ENCODE data around the gene TMA7. TPM values are rescaled to one million over a fixed set of nuclear protein-coding genes. Genes with fewer than 3 reads are reported as not detected.

The TMA7 gene
- total RNA-seq, 1 donor from 2014 or later: 169 TPM

GRCh38 chr3:48436477-48436787 is 3.6 kb upstream of the TMA7 start:
- no peak overlapping the region for H3K27ac ChIP-seq

GRCh38 chr3:48436855-48437254 is 3.2 kb upstream of the TMA7 start:
- TF ChIP-seq CTCF (IDR thresholded peaks at IDR 0.05): no peak
- DNase-seq (no peak), ATAC-seq (no peak)
- peaks cover 18% of the 10 kb centered on the region for H3K36me3 ChIP-seq
- intact Hi-C loops (cut with DNase I): loop anchor here (5.0 kb wide), 2 partner anchors 35 to 205 kb away; no protein-coding TSS in a partner anchor
- peaks cover 25% of the 10 kb centered on the region for H3K4me1 ChIP-seq
- no peak overlapping the region for H3K4me3 ChIP-seq
- no peaks in the 10 kb centered on the region for H3K9me3 ChIP-seq
- no peaks in the 10 kb centered on the region for H3K27me3 ChIP-seq
- no peak overlapping the region for H3K27ac ChIP-seq

More at GRCh38 chr3:48436477-48436787, 3.6 kb upstream of the TMA7 start:
- Histone ChIP-seq H3K9me3 (no peaks in the 10 kb centered on the region), H3K36me3 (peaks cover 15% of the 10 kb centered on the region), H3K4me3 (no peak overlapping the region), H3K4me1 (peaks cover 21% of the 10 kb centered on the region), H3K27me3 (no peaks in the 10 kb centered on the region)
- intact Hi-C loops (cut with DNase I): loop anchor here (5.0 kb wide), 2 partner anchors 34 to 204 kb away; no protein-coding TSS in a partner anchor
- no peak for TF ChIP-seq CTCF (IDR thresholded peaks at IDR 0.05)
- ATAC-seq (no peak), DNase-seq (no peak)

- H3K27ac ChIP-seq: no peak overlapping the region
- DNase-seq (no peak), ATAC-seq (no peak)
- H3K4me3 ChIP-seq: no peak overlapping the region
- TF ChIP-seq CTCF (IDR thresholded peaks at IDR 0.05): no peak
- peaks cover 18% of the 10 kb centered on the region for H3K36me3 ChIP-seq
- peaks cover 28% of the 10 kb centered on the region for H3K4me1 ChIP-seq
- intact Hi-C loops (cut with DNase I): loop anchor here (5.0 kb wide), 2 partner anchors 36 to 206 kb away; no protein-coding TSS in a partner anchor
- H3K27me3 ChIP-seq: no peaks in the 10 kb centered on the region
- no peaks in the 10 kb centered on the region for H3K9me3 ChIP-seq
Observed at GRCh38 chr3:48437812-48438211, 2.2 kb upstream of the TMA7 start.

- intact Hi-C loops (cut with DNase I): no loop called here
- Histone ChIP-seq H3K4me3 (peak overlapping the region; percentile 74), H3K9me3 (no peaks in the 10 kb centered on the region), H3K4me1 (peaks cover 19% of the 10 kb centered on the region), H3K36me3 (peaks cover 36% of the 10 kb centered on the region), H3K27ac (peak overlapping the region; percentile 94), H3K27me3 (no peaks in the 10 kb centered on the region)
- TF ChIP-seq CTCF (IDR thresholded peaks at IDR 0.05): no peak
- ATAC-seq (no peak), DNase-seq (no peak)
Observed at GRCh38 chr3:48440590-48440958, 517 bp downstream of the TMA7 start.

GRCh38 chr3:48441940-48442339 is 1.9 kb downstream of the TMA7 start:
- peaks cover 25% of the 10 kb centered on the region for H3K4me1 ChIP-seq
- TF ChIP-seq CTCF (IDR thresholded peaks at IDR 0.05): no peak
- peaks cover 36% of the 10 kb centered on the region for H3K36me3 ChIP-seq
- H3K4me3 ChIP-seq: no peak overlapping the region
- no peak for ATAC-seq
- H3K9me3 ChIP-seq: no peaks in the 10 kb centered on the region
- intact Hi-C loops (cut with DNase I): no loop called here
- no peak overlapping the region for H3K27ac ChIP-seq
- H3K27me3 ChIP-seq: no peaks in the 10 kb centered on the region
- no peak for DNase-seq

GRCh38 chr3:48445277-48445882 is 5.3 kb downstream of the TMA7 start:
- Histone ChIP-seq H3K9me3 (no peaks in the 10 kb centered on the region), H3K36me3 (peaks cover 36% of the 10 kb centered on the region), H3K27ac (no peak overlapping the region), H3K4me3 (no peak overlapping the region), H3K4me1 (peaks cover 31% of the 10 kb centered on the region), H3K27me3 (no peaks in the 10 kb centered on the region)
- intact Hi-C loops (cut with DNase I): no loop called here
- no peak for TF ChIP-seq CTCF (IDR thresholded peaks at IDR 0.05)
- DNase-seq (no peak), ATAC-seq (no peak)
